HUES6 (cell line): Measurements from ENCODE around the gene SAMD9.

Source experiments
- H3K27ac ChIP-seq: 2 replicates; pipeline ENCODE4 v1.7.0; 2013; ENCODE audit warnings: low read depth, mild to moderate bottlenecking, low read length, inconsistent platforms
- H3K27me3 ChIP-seq: 2 replicates; pipeline ENCODE4 v1.6.1; 2013; ENCODE audit warnings: low read length; ENCODE audit not compliant: control insufficient read depth, insufficient read depth
- H3K36me3 ChIP-seq: 2 replicates; pipeline ENCODE4 v1.6.1; 2013; ENCODE audit warnings: low read length; ENCODE audit not compliant: control insufficient read depth, insufficient read depth
- H3K4me1 ChIP-seq: 2 replicates; pipeline ENCODE4 v1.6.1; 2013; ENCODE audit warnings: low read length; ENCODE audit not compliant: control insufficient read depth, insufficient read depth
- H3K4me3 ChIP-seq: 2 replicates; pipeline ENCODE4 v1.5.1; 2013; ENCODE audit warnings: low read depth, low read length
- H3K9ac ChIP-seq: one replicate; pipeline ENCODE4 v1.6.1; 2013; ENCODE audit warnings: mild to moderate bottlenecking, low read length
- H3K9me3 ChIP-seq: 2 replicates; pipeline ENCODE4 v1.6.1; 2013; ENCODE audit warnings: low read depth, low read length; ENCODE audit not compliant: control insufficient read depth, insufficient read depth

The SAMD9 gene

DNA sequence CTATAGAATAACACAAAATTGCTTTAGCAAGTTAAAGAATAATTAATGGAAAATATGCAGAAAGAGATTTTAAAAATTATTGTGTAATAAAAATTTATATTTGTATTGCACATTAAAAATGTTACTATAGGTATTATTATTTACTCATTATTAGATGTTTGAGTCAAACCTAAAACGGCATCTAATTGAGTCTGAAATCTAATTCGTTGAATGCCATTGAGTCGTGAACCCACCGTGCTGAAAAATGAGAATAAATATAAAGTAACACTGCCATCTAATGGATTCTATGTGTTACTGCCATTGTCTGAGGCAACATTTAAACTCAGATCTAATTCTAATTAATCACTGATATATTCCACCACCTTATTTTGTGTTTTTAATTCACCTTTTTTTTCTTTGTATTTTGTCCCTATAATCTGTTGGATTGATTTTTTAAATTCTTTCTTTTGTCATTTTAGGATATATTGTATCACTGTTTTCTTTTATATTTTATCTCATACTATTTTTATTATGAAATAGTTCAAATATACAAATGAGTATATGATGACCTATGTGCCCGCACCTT is 62.2 kb downstream of the SAMD9 start:
- Histone ChIP-seq H3K9me3 (no peaks in the 10 kb centered on the region), H3K9ac (no peak overlapping the region), H3K36me3 (no peaks in the 10 kb centered on the region), H3K27me3 (no peaks in the 10 kb centered on the region), H3K4me3 (no peak overlapping the region), H3K4me1 (no peaks in the 10 kb centered on the region), H3K27ac (no peak overlapping the region)

DNA sequence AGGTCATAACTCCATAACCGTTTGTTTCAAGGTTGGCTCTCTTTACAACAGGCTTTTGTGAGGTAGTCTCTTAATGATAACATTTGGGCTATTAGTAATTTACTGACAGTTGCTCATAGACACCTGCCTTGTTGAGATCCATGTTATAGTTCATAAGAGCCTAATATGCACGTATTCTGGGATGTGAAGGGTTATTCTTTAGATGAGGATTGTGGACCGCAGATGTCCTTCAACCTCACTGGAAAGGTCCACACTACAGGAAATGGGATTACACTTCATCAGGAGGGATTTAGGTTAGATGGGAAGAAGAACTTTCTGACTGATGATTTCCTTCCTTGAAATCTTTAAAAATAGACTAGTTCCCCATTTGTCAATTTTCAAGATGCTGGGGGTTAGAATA is 62.8 kb downstream of the SAMD9 start:
- Histone ChIP-seq H3K9ac (no peak overlapping the region), H3K27ac (no peak overlapping the region), H3K27me3 (no peaks in the 10 kb centered on the region), H3K4me1 (no peaks in the 10 kb centered on the region), H3K9me3 (no peaks in the 10 kb centered on the region), H3K4me3 (no peak overlapping the region), H3K36me3 (no peaks in the 10 kb centered on the region)

DNA sequence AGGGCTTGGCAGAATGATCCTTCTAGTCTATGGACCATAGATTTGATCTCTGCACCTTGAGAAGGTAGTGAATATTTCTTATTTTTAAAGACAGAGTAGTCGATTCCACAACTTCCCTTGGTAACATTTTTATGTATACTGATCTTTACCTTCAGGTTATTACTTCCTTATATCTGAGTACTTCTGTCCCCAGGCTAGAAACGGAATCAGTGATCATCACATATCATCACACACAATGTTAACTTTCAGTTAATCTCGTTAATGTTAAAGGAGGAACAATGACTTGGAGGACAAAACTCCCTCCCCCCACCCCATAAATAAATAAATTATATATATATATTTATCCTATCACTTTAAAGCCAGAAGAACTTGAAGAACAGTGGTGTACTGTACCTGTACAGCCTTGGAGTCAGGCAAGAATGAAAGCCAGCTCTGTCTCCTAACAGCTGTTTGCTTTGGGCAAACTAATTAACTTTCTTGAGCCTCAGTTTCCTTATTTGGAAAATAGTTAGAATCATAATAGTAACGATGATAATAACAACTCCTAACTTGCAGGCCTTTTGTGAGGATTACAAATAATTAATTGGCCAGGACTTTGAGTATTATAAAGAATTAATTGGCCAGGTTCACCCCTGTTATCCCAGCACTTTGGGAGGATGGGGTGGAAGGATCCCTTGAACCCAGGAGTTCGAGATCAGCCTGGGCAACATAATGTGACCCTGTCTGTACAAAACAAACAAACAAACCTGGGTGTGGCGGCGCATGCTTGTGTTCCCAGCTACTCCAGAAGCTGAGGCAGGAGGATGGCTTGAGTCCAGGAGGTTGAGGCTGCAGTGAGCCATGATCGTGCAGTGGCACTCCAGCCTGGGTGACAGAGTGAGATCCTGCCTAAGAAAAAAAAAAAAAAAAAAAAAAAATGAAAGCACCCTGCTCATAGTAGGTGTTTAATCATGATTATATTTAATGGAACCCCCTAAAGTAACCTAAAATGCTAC is 63.5 kb downstream of the SAMD9 start:
- H3K27me3 ChIP-seq: no peaks in the 10 kb centered on the region
- H3K9me3 ChIP-seq: no peaks in the 10 kb centered on the region
- H3K9ac ChIP-seq: no peak overlapping the region
- H3K27ac ChIP-seq: no peak overlapping the region
- no peaks in the 10 kb centered on the region for H3K36me3 ChIP-seq
- H3K4me3 ChIP-seq: no peak overlapping the region
- no peaks in the 10 kb centered on the region for H3K4me1 ChIP-seq

DNA sequence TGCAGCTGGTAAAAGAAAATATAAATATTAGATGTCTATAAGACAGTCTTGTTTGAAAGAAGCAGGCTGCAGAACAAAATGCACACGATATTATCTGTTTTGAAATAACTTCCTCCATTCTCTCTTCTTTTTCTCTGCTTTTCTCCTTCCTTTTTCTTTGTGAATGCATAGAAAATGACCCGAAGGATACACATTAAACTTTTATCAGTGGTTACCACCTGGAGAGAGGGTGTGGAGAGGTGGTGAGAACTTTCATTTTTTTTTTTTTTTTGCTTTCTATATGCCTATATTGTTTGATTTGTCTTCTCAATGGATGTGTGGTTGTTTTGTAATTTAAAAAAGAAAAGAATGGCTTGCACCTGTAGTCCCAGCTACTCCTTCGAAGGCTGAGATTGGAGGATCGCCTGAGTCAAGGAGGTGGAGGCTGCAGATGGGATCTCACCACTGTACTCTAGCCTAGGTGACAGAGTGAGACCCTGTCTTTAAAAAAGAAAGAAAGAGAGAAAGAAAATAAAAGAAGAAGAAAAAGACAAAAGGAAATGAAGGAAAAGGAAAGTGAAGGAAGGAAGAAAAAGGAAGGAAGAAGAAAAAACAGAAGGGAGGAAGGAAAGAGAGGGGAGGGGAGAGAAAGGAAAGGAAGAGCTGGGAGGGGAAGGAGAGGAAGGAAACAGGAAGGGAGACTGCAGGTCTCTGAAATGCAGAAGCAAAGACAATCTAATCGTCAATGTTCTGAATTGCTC is 64.4 kb downstream of the SAMD9 start:
- Histone ChIP-seq H3K9ac (no peak overlapping the region), H3K36me3 (no peaks in the 10 kb centered on the region), H3K27me3 (no peaks in the 10 kb centered on the region), H3K27ac (no peak overlapping the region), H3K4me1 (no peaks in the 10 kb centered on the region), H3K4me3 (no peak overlapping the region), H3K9me3 (no peaks in the 10 kb centered on the region)

GRCh38 chr7:93051660-93052059 is 66.1 kb downstream of the SAMD9 start:
- H3K27ac ChIP-seq: no peak overlapping the region
- H3K9me3 ChIP-seq: no peaks in the 10 kb centered on the region
- H3K4me1 ChIP-seq: peaks cover 2% of the 10 kb centered on the region; the same call in 1 of the 2 replicates
- H3K36me3 ChIP-seq: no peaks in the 10 kb centered on the region
- no peak overlapping the region for H3K9ac ChIP-seq
- H3K4me3 ChIP-seq: no peak overlapping the region
- H3K27me3 ChIP-seq: no peaks in the 10 kb centered on the region
